ENCODE measurements around the gene SYNRG. TPM values are rescaled to one million over a fixed set of nuclear protein-coding genes. Genes with fewer than 3 reads are reported as not detected.

SYNRG gene
- total RNA-seq, 1 donor from 2014 or later = 32.2 TPM

DNA sequence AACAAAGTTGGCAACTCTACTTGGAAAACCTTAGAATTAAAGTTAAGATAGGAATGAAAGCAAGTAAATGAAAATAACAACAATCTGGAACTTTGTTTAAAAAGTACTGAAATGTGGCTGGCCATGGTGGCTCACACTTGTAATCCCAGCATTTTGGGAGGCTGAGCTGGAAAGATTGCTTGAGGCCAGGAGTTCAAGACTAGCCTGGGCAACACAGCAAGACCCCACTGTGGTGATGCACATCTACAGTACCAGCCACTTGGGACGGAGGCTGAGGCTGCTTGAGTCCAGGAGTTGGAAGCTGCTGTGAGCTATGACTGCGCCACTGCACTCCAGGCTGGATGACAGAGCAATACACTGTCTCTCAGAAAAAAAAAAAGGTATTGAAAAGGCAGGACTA is 51.7 kb downstream of the SYNRG start:
- intact Hi-C loops (cut with DNase I) = loop anchor here (10.0 kb wide), 1 partner anchor 123 kb away; no protein-coding TSS in a partner anchor
- no peak for ATAC-seq

GRCh38 chr17:37555386-37555785 is 53.8 kb downstream of the SYNRG start:
- intact Hi-C loops (cut with DNase I) = loop anchor here (10.0 kb wide), 1 partner anchor 121 kb away; no protein-coding TSS in a partner anchor
- DNase-seq (ENCODE audit: missing footprints) (no peak), ATAC-seq (no peak)

More for the DNA sequence above, 51.7 kb downstream of the SYNRG start:
- DNase-seq (ENCODE audit: missing footprints) = no peak

GRCh38 chr17:37553401-37553966 is 55.7 kb downstream of the SYNRG start:
- DNase-seq (ENCODE audit: missing footprints) (no peak), ATAC-seq (no peak)
- intact Hi-C loops (cut with DNase I) = loop anchor here (10.0 kb wide), 1 partner anchor 119 kb away; no protein-coding TSS in a partner anchor

- intact Hi-C loops (cut with DNase I) = loop anchor here (10.0 kb wide), 1 partner anchor 117 kb away; no protein-coding TSS in a partner anchor
- no peak for ATAC-seq
Observed at GRCh38 chr17:37551788-37552187, 57.4 kb downstream of the SYNRG start.

GRCh38 chr17:37547986-37548385 is 61.2 kb downstream of the SYNRG start:
- no peak for ATAC-seq
- DNase-seq (ENCODE audit: missing footprints) = no peak
- intact Hi-C loops (cut with DNase I) = no loop called here

More at GRCh38 chr17:37551788-37552187, 57.4 kb downstream of the SYNRG start:
- no peak for DNase-seq (ENCODE audit: missing footprints)

DNA sequence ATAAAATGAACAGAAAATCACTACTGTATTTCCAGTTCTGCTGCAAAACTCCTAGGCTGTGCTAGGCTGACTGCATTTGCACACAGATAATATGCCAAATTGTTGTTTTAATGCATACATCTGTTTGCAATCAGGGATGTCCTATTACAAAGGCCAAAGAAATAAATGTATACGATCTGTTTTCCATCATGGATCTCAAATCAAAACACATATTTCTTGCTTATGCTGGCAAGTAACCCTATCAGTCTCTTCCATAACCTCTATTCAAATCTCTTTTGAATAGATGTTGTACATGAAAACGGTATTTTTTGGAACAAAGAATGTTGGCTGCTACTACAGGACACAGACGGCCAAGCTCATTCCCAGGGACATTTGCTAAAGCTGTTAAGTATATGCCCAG is 62.9 kb downstream of the SYNRG start:
- ATAC-seq (no peak), DNase-seq (ENCODE audit: missing footprints) (no peak)
- intact Hi-C loops (cut with DNase I) = no loop called here

- no peak for ATAC-seq
- no peak for DNase-seq (ENCODE audit: missing footprints)
- intact Hi-C loops (cut with DNase I) = no loop called here
Observed at GRCh38 chr17:37545486-37545885, 63.7 kb downstream of the SYNRG start.

DNA sequence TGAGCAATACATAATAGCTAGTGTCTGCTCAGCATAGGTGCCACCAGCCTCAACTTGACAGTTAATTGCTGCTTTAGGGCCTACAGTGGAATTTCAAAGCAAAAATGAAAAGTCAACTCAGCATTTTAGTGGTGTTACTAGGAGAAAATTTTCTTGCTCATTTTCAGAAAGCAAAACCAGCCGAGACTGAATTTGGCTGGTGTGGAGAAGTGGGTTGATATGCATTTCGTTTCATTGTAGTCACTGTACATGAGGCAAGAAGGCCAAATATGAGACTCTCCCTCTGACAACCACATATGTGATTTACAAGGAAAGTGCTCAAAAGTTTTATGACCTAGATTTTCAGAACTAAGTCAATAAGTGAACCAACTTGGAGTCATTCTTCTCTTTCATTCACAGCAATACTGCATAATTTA is 65.6 kb downstream of the SYNRG start:
- ATAC-seq = no peak
- DNase-seq (ENCODE audit: missing footprints) = no peak
- intact Hi-C loops (cut with DNase I) = no loop called here

- intact Hi-C loops (cut with DNase I) = no loop called here
- no peak for ATAC-seq
- no peak for DNase-seq (ENCODE audit: missing footprints)
Observed at GRCh38 chr17:37541880-37542660, 67.1 kb downstream of the SYNRG start.

DNA sequence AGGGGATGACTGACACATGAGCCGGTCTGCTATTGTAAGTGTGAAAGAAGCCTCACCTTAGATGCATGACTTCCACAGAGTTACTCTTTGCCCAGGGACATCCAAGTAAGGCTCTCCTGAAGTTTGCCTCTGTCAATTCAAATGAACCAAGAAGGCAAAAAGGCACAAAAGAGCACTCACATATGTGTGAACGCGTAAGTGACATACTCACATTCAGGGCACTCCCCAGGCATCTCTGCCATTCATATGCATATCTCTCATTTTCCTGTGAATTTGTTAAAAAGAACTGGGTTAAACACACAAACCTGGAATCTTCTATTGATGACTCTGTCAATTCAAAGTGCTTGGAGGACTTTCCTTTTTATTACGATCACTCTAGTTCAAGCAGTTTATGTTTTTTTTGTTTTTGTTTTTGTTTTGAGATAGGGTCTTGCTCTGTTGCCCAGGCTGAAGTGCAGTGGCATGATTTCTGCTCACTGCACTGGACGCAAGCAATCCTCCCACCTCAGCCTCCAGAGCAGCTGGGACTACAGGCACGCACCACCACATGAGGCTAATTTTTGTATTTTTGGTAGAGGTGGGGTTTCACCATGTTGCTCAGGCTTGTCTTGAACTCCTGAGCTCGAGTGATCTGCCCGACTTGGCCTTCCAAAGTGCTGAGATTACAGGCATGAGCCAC is 70.1 kb downstream of the SYNRG start:
- DNase-seq (ENCODE audit: missing footprints) (no peak), ATAC-seq (no peak)
- intact Hi-C loops (cut with DNase I) = no loop called here

DNA sequence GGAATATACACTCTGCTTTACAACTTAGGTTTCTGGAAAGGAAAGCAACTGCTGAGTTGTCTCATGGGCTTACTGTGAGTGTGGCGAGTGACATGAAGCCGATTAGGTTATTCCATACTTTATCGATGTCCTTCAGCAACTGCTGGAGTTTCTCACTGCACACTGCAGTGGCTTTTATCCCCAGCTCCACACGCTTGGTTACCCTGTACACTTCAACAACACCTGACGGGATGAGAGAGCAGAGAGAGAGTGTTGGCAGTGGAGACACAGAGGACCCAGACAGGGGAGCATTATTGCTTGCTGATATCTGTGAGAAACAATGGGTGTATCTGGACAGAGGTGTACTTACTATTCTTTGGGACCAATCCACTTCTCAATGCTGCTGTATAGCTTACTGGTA is 73.3 kb downstream of the SYNRG start:
- DNase-seq (ENCODE audit: missing footprints) (no peak), ATAC-seq (no peak)
- intact Hi-C loops (cut with DNase I) = no loop called here

GRCh38 chr17:37532756-37533155 is 76.5 kb downstream of the SYNRG start:
- DNase-seq (ENCODE audit: missing footprints) (no peak), ATAC-seq (no peak)
- intact Hi-C loops (cut with DNase I) = no loop called here

DNA sequence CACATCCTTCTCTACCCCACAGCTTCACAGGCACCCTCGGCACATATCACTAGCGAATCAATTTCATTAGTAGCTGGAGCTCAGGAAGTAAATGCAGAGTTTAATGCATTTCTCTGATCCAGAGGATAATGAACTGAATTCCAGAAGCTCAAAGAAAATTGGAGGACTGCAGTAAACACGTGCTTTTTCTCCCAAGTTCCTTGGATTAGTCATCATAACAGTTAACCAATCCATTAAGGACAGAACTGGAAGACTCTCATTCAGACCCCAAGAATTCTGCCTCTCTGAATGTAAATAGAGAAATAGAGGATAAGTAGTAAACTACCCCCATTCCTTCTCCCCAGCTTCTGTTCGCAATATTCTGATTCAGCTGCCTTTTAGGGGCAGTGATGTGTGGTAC is 78.8 kb downstream of the SYNRG start:
- intact Hi-C loops (cut with DNase I) = no loop called here
- DNase-seq (ENCODE audit: missing footprints) = no peak
- ATAC-seq = no peak

DNA sequence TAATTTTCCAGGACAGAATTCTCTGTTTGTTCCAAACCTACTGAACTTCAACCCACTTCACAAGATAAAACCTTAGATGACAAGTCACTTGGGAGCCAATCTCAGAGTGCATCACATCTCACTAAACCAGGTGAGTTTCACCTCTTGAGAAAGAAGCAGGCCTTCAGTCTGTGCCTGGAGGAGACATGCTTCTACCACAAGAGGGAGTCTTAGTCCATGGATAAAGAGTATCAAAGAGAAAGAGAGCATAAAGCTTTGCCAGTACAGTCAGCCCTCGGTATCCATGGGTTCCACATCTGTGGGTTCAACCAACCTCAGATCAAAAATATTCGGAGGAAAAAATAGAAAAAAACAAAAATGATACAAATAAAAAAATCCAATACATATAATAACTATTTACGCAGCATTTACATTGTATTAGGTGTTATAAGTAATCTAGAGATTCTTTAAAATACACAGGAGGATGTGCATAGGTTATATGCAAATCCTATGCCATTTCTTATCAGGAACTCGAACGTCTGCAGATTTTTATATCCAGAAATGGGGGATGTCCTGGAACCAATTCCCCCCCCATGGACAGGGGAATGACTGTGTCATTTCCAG is 81.9 kb downstream of the SYNRG start:
- no peak for DNase-seq (ENCODE audit: missing footprints)
- intact Hi-C loops (cut with DNase I) = loop anchor here (5.0 kb wide), 1 partner anchor 45 kb away; no protein-coding TSS in a partner anchor
- no peak for ATAC-seq

DNA sequence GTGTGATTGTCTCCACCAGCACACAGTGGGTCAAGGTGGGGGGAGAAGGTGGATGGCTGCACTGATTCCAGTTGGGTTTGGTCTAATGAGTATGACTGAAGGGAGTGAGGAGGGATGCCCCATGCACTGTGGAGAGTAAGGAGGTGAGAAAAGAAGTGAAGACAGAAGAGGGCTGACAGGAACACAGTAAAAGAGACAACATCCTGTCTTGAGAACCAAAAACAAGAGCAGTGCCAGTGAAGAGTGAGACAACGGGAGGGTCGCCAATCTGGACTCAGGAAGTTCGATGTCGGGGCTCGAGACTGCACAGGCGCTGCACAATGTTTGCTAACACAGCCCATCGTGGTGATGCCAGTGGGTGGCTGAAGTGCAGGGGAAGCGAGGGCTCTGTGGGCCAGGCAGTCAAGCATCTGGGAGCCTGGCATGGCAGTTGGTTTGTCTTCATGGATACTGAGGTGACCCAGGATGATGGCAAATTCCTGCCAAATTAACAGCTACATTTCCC is 85.5 kb downstream of the SYNRG start:
- intact Hi-C loops (cut with DNase I) = no loop called here
- no peak for ATAC-seq
- no peak for DNase-seq (ENCODE audit: missing footprints)

DNA sequence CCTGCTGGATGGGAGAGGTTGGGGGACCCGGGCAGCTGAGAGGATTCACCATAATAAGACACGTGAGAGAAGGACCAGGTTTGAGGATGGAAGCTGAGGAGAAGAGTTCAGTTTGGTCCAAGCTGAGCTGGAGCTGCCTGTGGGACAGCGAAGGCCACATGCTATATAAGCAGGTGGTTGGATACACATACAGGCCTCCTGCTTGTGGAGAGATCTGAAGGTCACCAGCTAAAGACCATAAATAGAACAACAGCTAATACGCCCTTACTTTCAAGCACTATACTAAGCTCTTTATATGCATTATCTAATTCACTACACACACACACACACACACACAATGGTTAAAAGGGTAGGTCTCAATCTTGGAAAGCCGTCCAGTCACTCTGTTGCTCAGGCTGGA is 87.4 kb downstream of the SYNRG start:
- DNase-seq (ENCODE audit: missing footprints) (no peak), ATAC-seq (peak; percentile 40)
- intact Hi-C loops (cut with DNase I) = no loop called here

GRCh38 chr17:37520174-37520573 is 89.0 kb downstream of the SYNRG start:
- intact Hi-C loops (cut with DNase I) = no loop called here

GRCh38 chr17:37519251-37519985 is 89.8 kb downstream of the SYNRG start:
- DNase-seq (ENCODE audit: missing footprints) = no peak
- intact Hi-C loops (cut with DNase I) = no loop called here
- ATAC-seq = no peak

More at GRCh38 chr17:37520174-37520573, 89.0 kb downstream of the SYNRG start:
- ATAC-seq = no peak
- no peak for DNase-seq (ENCODE audit: missing footprints)

Data from Right ventricle myocardium inferior (tissue), 1 donor.